Measurements from ENCODE around the gene FOXP2. TPM values are rescaled to one million over a fixed set of nuclear protein-coding genes. Genes with fewer than 3 reads are reported as not detected.
"Not testable (repeated sequence)": the region's sequence is repeated elsewhere in the genome, so short reads cannot be mapped to it uniquely, and the experiment has no call there.

Gene FOXP2
- total RNA-seq, 1 donor from 2014 or later: not detected

GRCh38 chr7:114575098-114575497 lies 160.5 kb downstream of the FOXP2 start:
- intact Hi-C loops (cut with micrococcal nuclease): no loop called here

- intact Hi-C loops (cut with micrococcal nuclease): not testable (repeated sequence)
Measured at GRCh38 chr7:114580963-114581362, 166.3 kb downstream of the FOXP2 start.

GRCh38 chr7:114588506-114588905 lies 173.9 kb downstream of the FOXP2 start:
- intact Hi-C loops (cut with micrococcal nuclease): no loop called here

- intact Hi-C loops (cut with micrococcal nuclease): no loop called here
Measured at GRCh38 chr7:114589436-114589835, 174.8 kb downstream of the FOXP2 start.

GRCh38 chr7:114590298-114590697 lies 175.7 kb downstream of the FOXP2 start:
- intact Hi-C loops (cut with micrococcal nuclease): no loop called here

GRCh38 chr7:114598946-114599345 lies 184.3 kb downstream of the FOXP2 start:
- intact Hi-C loops (cut with micrococcal nuclease): no loop called here

GRCh38 chr7:114606100-114606499 lies 191.5 kb downstream of the FOXP2 start:
- intact Hi-C loops (cut with micrococcal nuclease): no loop called here

- intact Hi-C loops (cut with micrococcal nuclease): not testable (repeated sequence)
Measured at GRCh38 chr7:114608822-114609221, 194.2 kb downstream of the FOXP2 start.

GRCh38 chr7:114620208-114620607 lies 205.6 kb downstream of the FOXP2 start:
- intact Hi-C loops (cut with micrococcal nuclease): no loop called here

GRCh38 chr7:114622221-114622620 lies 207.6 kb downstream of the FOXP2 start:
- intact Hi-C loops (cut with micrococcal nuclease): no loop called here

- intact Hi-C loops (cut with micrococcal nuclease): no loop called here
Measured at GRCh38 chr7:114623146-114623545, 208.5 kb downstream of the FOXP2 start.

GRCh38 chr7:114627231-114627630 lies 212.6 kb downstream of the FOXP2 start:
- intact Hi-C loops (cut with micrococcal nuclease): no loop called here

GRCh38 chr7:114628362-114628761 lies 213.7 kb downstream of the FOXP2 start:
- intact Hi-C loops (cut with micrococcal nuclease): no loop called here

- intact Hi-C loops (cut with micrococcal nuclease): no loop called here
Measured at GRCh38 chr7:114629762-114630161, 215.1 kb downstream of the FOXP2 start.

GRCh38 chr7:114630201-114630990 lies 215.8 kb downstream of the FOXP2 start:
- intact Hi-C loops (cut with micrococcal nuclease): no loop called here

GRCh38 chr7:114631249-114631822 lies 216.7 kb downstream of the FOXP2 start:
- intact Hi-C loops (cut with micrococcal nuclease): no loop called here

GRCh38 chr7:114639451-114639850 lies 224.8 kb downstream of the FOXP2 start:
- intact Hi-C loops (cut with micrococcal nuclease): no loop called here

GRCh38 chr7:114644455-114644854 lies 229.8 kb downstream of the FOXP2 start:
- intact Hi-C loops (cut with micrococcal nuclease): no loop called here

GRCh38 chr7:114645451-114645850 lies 230.8 kb downstream of the FOXP2 start:
- intact Hi-C loops (cut with micrococcal nuclease): no loop called here

GRCh38 chr7:114647518-114647917 lies 232.9 kb downstream of the FOXP2 start:
- intact Hi-C loops (cut with micrococcal nuclease): no loop called here

- intact Hi-C loops (cut with micrococcal nuclease): no loop called here
Measured at GRCh38 chr7:114648117-114648516, 233.5 kb downstream of the FOXP2 start.

- intact Hi-C loops (cut with micrococcal nuclease): no loop called here
Measured at GRCh38 chr7:114648680-114649079, 234.1 kb downstream of the FOXP2 start.

- intact Hi-C loops (cut with micrococcal nuclease): no loop called here
Measured at GRCh38 chr7:114649689-114650088, 235.1 kb downstream of the FOXP2 start.
